HepG2 (cell line): ENCODE results near the gene SHOX.
"Not testable (repeated sequence)": the region's sequence is repeated elsewhere in the genome, so short reads cannot be mapped to it uniquely, and the experiment has no call there.

Experiments
- BRD4 ChIP-seq: sonication (generic); formaldehyde crosslinking; IDR thresholded peaks from 2 replicates; pipeline ENCODE4 v1.4.0; 2020; ENCODE audit warnings: missing genetic modification reagents
- CHCHD3 ChIP-seq: sonication (generic); formaldehyde crosslinking; IDR thresholded peaks from 2 replicates; pipeline ENCODE4 v1.8.0; 2022; ENCODE audit warnings: mild to moderate bottlenecking, missing genetic modification reagents, moderate library complexity
- EZH2 ChIP-seq: conservative IDR thresholded peaks from 2 replicates; pipeline ENCODE4 v1.6.1; 2012; ENCODE audit warnings: mild to moderate bottlenecking, low read depth, low read length, moderate library complexity
- GABPB1 ChIP-seq: IDR thresholded peaks from 2 replicates; pipeline ENCODE4 v1.6.1; 2016; ENCODE audit warnings: mild to moderate bottlenecking, missing genetic modification reagents, moderate library complexity, missing compliant biosample characterization
- HMGXB3 ChIP-seq: sonication (generic); formaldehyde crosslinking; IDR thresholded peaks from 2 replicates; pipeline ENCODE4 v1.4.0; 2020; ENCODE audit warnings: missing genetic modification reagents, borderline replicate concordance
- HNRNPL ChIP-seq: fragments of 200-400 bp; formaldehyde crosslinking; IDR thresholded peaks from 2 replicates; pipeline ENCODE4 v1.6.1; 2017; ENCODE audit warnings: mild to moderate bottlenecking, low read depth, low read length
- MTF1 ChIP-seq: sonication (generic); formaldehyde crosslinking; IDR thresholded peaks from 2 replicates; pipeline ENCODE4 v1.5.0; 2020; ENCODE audit warnings: missing genetic modification reagents
- NFKBIZ ChIP-seq: IDR thresholded peaks from 2 replicates; pipeline ENCODE4 v1.6.1; 2018; ENCODE audit warnings: missing genetic modification reagents, missing compliant biosample characterization
- USF2 ChIP-seq, 2 experiments: sonication (generic) in 1 of 2; formaldehyde crosslinking in 1 of 2; IDR thresholded peaks; 2 replicates each; pipeline versions ENCODE4 v1.5.1 to v1.6.1; 2011 to 2020; ENCODE audit warnings: borderline replicate concordance in 1 of 2, low read depth in 1 of 2, low read length in 1 of 2, mild to moderate bottlenecking in 1 of 2, missing genetic modification reagents in 1 of 2, moderate library complexity in 1 of 2
- XRCC5 ChIP-seq: fragments of 200-400 bp; formaldehyde crosslinking; optimal IDR thresholded peaks from 2 replicates; pipeline ENCODE3; 2017; ENCODE audit warnings: mild to moderate bottlenecking, low read length
- TF ChIP-seq, protein P1 (sequence below): sonication (generic); formaldehyde crosslinking; conservative IDR thresholded peaks from 2 replicates; pipeline ENCODE4 v1.5.0; 2020; ENCODE audit warnings: missing genetic modification reagents

DNA sequence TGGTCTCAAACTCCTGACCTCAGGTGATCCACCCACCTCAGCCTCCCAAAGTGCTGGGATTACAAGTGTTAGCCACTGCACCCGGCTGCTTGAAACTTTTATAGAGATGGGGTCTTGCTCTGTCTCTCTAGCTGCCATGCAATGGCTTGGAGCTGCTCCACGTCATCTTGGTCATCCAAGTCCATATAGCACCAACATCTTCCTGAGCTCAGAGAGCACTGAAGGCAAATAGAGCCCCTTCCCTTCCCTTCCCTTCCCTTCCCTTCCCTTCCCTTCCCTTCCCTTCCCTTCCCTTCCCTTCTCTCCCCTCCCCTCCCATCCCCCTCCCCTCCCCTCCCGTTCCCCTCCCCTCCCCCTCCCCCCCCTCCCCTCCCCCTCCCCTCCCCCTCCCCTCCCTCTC is 22.5 kb upstream of the SHOX start:
- not testable (repeated sequence) for TF ChIP-seq CHCHD3 (CRISPR knock-in tag); HNRNPL; MTF1 (CRISPR knock-in tag); XRCC5; EZH2; NFKBIZ (CRISPR knock-in tag); USF2 (IDR thresholded peaks at IDR 0.05; ENCODE audit: low read depth, low read length); USF2 (CRISPR knock-in tag; IDR thresholded peaks at IDR 0.05; ENCODE audit: borderline replicate concordance); HMGXB3 (CRISPR knock-in tag); BRD4 (CRISPR knock-in tag); GABPB1 (CRISPR knock-in tag)
- TF ChIP-seq, protein P1, sequence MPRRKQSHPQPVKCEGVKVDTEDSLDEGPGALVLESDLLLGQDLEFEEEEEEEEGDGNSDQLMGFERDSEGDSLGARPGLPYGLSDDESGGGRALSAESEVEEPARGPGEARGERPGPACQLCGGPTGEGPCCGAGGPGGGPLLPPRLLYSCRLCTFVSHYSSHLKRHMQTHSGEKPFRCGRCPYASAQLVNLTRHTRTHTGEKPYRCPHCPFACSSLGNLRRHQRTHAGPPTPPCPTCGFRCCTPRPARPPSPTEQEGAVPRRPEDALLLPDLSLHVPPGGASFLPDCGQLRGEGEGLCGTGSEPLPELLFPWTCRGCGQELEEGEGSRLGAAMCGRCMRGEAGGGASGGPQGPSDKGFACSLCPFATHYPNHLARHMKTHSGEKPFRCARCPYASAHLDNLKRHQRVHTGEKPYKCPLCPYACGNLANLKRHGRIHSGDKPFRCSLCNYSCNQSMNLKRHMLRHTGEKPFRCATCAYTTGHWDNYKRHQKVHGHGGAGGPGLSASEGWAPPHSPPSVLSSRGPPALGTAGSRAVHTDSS (CRISPR knock-in tag): not testable (repeated sequence)
